CD4-positive, alpha-beta T cell treated with Interleukin-6 for 4 hours (primary cell): ENCODE measurements around the gene ATOSB.
A peak's percentile ranks its signal among the peaks of the same experiment; 100 is the strongest.

Source experiments
- DNase-seq: peaks from one replicate; pipeline ENCODE4 v3.0.0-alpha.2; 2020; ENCODE audit warnings: mixed read lengths

The ATOSB gene

GRCh38 chr9:35114113-35114839 is 1.4 kb downstream of the ATOSB start:
- DNase-seq, result peak; percentile 86

- peak; percentile 42 for DNase-seq
Measured at GRCh38 chr9:35112257-35113020, 3.2 kb downstream of the ATOSB start.

DNA sequence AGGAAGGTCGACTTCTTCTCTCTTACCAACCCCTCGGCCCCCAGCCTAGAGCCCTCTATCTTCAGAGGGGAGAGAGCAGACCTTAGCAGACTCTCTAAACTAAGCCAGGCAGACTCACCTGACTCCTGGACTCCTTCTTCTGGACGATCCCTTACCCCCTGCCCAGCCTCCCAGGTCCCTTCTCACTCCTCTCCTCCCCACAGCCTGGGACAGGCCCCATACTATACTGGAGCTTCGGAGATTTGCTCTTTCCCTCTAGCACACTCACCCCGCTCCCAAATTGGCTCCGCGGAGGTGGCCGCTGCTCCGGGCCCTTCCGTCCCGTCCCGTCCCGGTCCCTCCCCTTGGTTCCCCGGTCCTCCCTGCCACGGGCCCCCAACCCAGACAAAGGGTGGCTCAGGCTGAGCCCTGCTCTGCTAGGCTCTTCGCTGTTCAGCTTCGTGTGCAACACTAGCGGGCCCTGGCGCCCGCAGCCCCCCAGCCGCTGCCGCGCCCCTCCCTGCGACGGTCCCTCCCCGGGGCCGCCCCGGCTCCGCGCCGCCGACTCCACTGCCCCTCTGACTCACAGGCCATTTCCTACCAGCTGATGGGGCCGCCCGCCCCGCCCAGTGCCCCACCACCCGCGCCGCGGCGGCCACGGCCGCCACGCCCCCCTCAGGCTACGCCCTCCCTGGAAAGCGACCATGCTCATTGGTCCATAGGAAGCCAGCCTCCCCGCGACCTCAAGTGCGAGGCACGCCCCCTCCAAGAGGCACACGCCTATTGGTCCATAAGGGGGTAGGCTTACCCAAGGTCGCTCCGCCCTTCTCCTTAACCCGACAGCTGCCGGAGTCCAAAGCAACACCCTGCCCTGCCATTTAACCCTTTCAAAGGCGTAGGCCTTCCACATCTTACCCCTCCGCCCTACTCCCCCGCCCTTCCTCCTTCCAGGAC is 4.4 kb downstream of the ATOSB start:
- peak; percentile 98 for DNase-seq

GRCh38 chr9:35110327-35110761 is 5.3 kb downstream of the ATOSB start:
- DNase-seq, result no peak

DNA sequence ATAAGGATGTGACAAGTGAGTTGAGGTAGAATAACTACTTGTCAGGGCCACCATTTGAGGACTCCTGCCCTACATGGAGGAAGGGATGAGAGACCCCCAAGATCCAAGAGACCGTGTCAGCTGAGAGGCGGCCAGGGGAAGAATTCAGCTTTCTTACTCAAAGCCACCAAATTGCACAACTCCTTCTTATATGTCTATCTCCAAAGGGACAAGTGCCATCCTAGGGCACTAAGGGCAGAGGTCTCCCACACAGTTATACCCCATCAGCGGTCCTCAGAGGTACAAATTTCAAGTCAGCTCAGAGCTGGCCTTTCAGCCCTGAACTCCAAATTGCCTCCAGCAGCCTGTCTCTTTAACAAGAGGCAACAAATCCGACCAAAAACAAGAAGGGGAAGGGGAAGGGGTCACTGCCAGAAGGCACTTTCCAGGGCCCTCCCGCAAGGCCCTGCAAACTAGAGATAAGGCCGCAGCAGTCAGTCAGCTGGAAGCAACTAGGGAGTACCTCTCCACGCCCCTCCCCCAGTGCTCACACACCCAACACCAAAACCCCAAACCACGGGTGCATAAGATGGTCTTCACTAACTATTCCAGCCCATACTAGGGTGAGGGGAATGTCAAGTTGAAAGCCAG is 6.6 kb downstream of the ATOSB start:
- DNase-seq, result no peak

DNA sequence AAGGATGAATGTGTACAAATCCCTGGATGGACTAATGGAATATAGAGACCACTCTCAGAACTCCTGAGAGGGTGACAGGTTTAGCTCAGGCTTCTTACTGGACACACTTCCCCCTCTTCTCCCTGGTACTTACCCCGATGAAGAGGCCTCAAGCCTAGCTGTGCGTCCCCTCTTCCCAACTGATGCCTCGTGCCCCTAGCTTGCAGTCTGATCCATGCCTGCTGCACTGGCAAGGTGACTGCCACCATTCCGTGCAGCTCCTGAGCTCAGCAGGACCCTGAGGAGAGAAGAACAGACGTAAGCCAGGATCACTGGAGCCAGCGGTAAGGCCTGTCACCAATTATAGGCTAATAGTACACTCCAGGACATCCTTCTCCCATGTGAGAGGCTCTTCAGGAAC is 7.2 kb downstream of the ATOSB start:
- DNase-seq, result no peak

- DNase-seq, result no peak
Measured at GRCh38 chr9:35107297-35108290, 8.1 kb downstream of the ATOSB start.

- DNase-seq, result no peak
Measured at GRCh38 chr9:35106343-35106730, 9.3 kb downstream of the ATOSB start.

GRCh38 chr9:35105571-35106342 is 9.9 kb downstream of the ATOSB start:
- no peak for DNase-seq

DNA sequence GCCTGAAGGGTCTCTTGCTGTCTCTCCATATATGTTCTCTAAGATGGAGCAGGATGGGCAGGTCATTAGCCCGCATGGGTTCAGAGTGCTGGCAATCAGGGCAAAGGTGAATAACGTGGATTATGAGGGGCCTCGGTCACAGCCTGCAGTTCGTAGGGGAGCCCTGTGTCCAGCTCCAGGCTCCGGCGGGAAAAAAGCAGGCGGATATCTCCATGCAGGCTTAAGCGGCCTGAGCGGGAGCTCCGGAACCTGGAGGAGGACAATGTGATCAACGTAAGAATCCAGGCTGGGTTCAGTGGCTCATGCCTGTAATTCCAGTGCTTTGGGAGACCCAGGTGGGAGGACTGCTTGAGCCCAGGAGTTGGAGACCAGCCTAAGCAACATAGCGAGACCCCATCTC is 10.5 kb downstream of the ATOSB start:
- no peak for DNase-seq

DNA sequence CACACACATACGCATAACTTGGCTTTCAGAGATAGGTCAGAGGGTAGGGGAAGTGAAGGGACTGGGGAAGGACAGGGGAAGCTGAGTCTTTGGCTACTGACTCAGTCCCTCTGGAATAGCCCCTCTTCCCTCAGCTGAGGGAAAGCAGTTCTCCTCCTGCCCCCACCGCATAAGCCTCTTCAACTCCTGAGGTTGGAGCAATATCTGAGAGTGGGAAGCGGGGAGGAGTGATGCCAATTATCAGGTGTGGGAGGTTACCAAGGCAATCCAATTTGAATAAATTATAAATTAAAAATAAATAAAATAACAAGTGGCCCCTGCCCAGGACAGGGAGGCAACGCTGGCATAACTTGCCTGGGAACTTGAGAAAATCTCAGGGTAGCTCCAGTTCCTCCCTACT is 11.1 kb downstream of the ATOSB start:
- DNase-seq, result no peak

DNA sequence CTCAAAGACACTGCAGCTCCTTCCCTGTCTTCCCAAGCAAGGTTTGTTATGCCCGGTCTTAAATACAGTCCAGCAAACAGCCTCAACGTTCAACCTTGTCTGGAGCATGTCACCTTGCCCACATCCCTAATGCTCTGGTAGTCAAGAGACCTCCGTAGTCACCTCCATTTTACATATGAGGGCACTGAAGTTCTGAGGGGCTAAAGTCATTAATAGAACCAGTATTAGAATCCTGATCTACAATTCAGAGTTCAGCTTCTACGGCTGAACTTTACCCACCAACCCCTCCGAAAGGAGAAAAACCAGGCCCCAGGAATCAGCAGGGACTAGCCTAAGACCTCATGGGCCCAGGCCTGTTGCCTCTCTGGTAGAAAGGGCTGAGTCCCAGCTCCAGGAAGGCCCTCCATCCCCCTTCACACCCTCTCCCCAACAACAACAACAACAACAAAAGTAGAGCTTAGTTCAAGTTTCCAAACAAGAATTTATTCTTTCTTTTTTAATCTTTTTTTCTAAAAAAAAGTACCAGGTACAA is 11.9 kb downstream of the ATOSB start:
- no peak for DNase-seq

DNA sequence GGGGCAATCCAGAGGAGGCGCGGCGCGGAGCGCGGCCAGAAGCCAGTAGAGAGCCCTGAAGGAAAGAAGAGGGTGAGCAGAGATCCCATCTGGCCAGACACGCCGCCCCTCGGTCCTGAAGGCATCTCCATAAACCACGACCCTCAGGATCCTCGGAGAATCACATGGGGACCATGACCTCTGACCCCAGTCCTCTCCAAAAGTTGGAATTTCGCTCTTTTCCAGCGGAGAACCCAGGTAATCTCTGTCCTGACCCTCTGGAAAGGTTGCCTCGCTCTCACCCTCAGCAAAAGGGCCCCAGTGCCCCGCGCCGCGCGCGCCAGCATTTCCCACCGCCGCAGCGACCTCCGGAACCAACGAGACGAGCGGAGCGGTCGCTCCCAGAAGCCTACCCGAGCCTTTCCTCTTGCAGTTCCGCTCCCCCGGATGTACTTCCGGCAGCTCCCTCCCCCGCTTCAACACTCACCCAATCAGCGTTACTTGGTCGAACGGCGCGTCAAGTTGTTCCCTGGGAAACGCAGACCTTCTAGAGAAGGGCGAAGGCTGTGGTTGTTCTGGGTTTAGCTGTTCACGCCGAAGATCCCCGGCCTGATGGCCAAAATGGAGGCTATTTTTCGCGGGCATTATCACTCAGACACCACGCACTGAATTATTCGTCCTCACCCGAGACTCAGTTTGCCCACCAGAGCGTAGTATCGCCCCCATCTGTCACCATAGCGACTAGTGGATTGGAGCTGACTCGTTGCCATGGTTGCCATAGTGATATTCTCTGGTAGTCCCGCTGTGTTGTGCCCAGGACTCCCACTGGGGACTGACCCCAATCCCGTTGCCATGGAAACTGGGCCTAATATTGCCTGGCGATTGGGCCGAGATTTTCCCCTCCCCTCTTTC is 12.6 kb downstream of the ATOSB start, which contains the start of gene STOML2:
STOML2 (minus strand) TSS at position 363 of the 891 bp plus-strand sequence; CDS start at position 326, 37 bp downstream.
- DNase-seq, result peak; percentile 93

- DNase-seq, result no peak
Measured at GRCh38 chr9:35102465-35102768, 13.2 kb downstream of the ATOSB start.

DNA sequence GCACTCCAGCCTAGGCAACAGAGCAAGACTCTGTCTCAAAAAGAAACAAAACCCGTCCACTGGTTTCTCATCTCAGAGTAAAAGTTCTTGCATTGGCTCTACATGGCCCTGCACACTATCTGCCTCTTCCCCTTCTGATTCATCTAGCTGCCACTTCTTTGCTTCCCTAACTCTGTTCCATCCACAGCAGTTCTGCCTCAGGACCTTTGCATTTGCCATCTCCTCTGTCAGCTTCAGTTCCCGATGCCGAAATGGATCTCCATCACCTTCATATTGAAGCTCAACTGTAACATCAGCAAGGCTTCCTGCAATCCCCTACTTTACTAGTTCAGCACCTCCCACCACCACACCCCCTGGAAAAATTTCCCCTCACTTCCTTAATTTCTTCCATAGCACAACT is 18.1 kb downstream of the ATOSB start:
- DNase-seq, result no peak

DNA sequence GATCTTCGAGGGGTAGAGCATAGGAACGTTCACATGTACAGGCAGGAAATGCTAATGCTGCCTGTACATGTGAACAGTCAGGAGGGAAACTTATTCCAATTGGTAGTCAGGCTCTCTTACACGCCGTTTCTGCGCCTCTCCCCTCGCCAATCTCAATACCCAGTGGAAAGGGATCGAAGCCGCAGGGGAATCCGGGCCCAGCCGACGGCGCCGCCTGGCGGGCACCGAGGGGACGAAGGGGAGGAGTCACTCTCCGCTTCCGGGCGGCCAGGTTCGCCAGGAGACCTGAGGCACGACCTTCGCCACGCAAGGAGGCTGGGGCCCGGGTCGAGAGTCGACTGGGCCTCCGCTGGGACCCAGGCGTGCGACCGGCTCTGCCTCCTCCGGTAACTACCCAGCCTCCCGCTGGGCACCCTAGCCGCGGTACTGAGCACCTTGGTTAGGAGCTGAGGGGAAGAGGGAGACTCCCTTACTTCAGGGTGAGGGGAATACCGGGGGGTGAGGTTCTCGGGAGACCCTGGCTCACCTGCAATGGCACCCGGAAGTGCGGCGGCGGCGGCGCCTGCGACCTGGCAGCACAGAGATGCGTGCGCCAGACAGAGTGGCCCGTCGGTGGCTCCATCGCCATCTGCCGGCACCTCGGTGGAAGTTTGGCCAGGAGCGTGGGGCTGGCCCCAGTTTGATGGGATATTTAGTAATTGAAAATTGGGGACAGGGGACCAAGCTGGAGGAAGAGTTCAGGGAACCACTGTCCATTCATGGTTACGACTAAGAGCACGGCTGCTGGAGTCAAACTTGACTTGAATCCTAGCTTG is 19.4 kb downstream of the ATOSB start, which contains the start of gene PIGO:
PIGO (minus strand) TSS at position 557 of the 815 bp plus-strand sequence. CDS start 1,026 bp downstream, outside the sequence.
- peak; percentile 94 for DNase-seq

GRCh38 chr9:35091536-35091935 is 24.1 kb downstream of the ATOSB start:
- no peak for DNase-seq

DNA sequence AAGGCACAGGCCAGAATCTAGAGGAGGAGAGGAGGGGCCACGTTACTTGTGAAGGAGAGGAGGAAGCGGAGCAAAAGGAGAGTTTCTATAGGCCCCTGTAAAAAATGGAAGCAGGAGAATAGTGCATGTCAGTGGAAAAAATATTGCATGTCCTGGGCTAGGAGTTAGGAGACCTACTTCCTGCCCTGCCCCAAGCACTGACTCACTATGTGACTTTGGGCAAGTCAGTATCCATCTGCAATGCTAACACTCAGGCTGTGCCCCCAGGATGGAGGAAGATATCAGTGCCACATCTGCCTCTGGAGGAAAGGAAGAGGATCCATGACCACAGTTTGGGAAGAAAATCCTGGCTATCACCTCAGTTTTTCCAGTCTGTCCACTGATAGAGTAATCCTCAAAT is 26.2 kb downstream of the ATOSB start:
- DNase-seq, result no peak
